IMR-90 (cell line): ENCODE data around the gene CASKIN1. TPM values are rescaled to one million over a fixed set of nuclear protein-coding genes. Genes with fewer than 3 reads are reported as not detected.

Source experiments
- ATAC-seq: fragments of 200-7000 bp; cut with Tn5 transposase; 2 replicates; pipeline ENCODE4 v1.9.1; 2020; ENCODE audit warnings: low read depth, mild to moderate bottlenecking, moderate library complexity
- BruUV-seq: library from RNA; stranded (reverse); fragments of 400-500 nt; replicated peaks from 2 replicates; lab custom pipeline; 2021; lab: Mats Ljungman, UMichigan
- CTCF ChIA-PET: fragments of 300-600 bp; formaldehyde crosslinking; extraction: SDS; loops from one replicate; lab custom pipeline; 2021; ENCODE audit warnings: antibody characterized with exemption; lab: Yijun Ruan, JAX
- POLR2A ChIA-PET: fragments of 300-600 bp; sonication (Branson Sonifier 250); formaldehyde crosslinking; loops from one replicate; lab custom pipeline; 2022; ENCODE audit warnings: antibody characterized with exemption; ENCODE audit not compliant: unreplicated experiment; lab: Charles Lee
- DNase-seq: peaks from one replicate; pipeline ENCODE4 v3.0.0; 2013
- H2AFZ ChIP-seq: replicated peaks from 2 replicates; pipeline ENCODE3; 2013; ENCODE audit warnings: low read length, mild to moderate bottlenecking; ENCODE audit not compliant: poor library complexity
- H2AK5ac ChIP-seq: 2 replicates; pipeline ENCODE4 v1.6.1; 2013; ENCODE audit warnings: low read depth, low read length, inconsistent platforms
- H2AK9ac ChIP-seq: replicated peaks from 2 replicates; pipeline ENCODE3; 2013; ENCODE audit warnings: mild to moderate bottlenecking, low read depth, low read length, moderate library complexity; ENCODE audit not compliant: poor library complexity
- H2BK120ac ChIP-seq: 2 replicates; pipeline ENCODE4 v1.6.1; 2013; ENCODE audit warnings: low read depth, low read length, inconsistent platforms
- H2BK15ac ChIP-seq: 3 replicates; pipeline ENCODE4 v1.6.1; 2013; ENCODE audit warnings: low read depth, low read length, inconsistent platforms
- H2BK20ac ChIP-seq: 2 replicates; pipeline ENCODE4 v1.6.1; 2013; ENCODE audit warnings: low read depth, mild to moderate bottlenecking, inconsistent platforms, low read length, moderate library complexity
- H2BK5ac ChIP-seq: 2 replicates; pipeline ENCODE4 v1.6.1; 2013; ENCODE audit warnings: mild to moderate bottlenecking, low read depth, low read length, inconsistent platforms; ENCODE audit not compliant: poor library complexity, severe bottlenecking
- H3K14ac ChIP-seq: replicated peaks from 2 replicates; pipeline ENCODE4 v1.6.1; 2013; ENCODE audit warnings: low read depth, low read length, inconsistent platforms
- H3K18ac ChIP-seq: 2 replicates; pipeline ENCODE4 v1.6.1; 2013; ENCODE audit warnings: low read depth, low read length, control low read depth
- H3K23ac ChIP-seq: 2 replicates; pipeline ENCODE4 v1.6.1; 2013; ENCODE audit warnings: low read depth, low read length, inconsistent platforms
- H3K27ac ChIP-seq: 2 replicates; pipeline ENCODE4 v1.5.1; 2013; ENCODE audit warnings: mild to moderate bottlenecking, control low read depth, low read length; ENCODE audit not compliant: insufficient read depth
- H3K27me3 ChIP-seq: 2 replicates; pipeline ENCODE4 v1.6.1; 2013; ENCODE audit warnings: low read length; ENCODE audit not compliant: control insufficient read depth, insufficient read depth
- H3K36me3 ChIP-seq: 2 replicates; pipeline ENCODE4 v1.6.1; 2013; ENCODE audit warnings: low read length, mixed read lengths; ENCODE audit not compliant: control insufficient read depth, insufficient read depth
- H3K4ac ChIP-seq: 2 replicates; pipeline ENCODE4 v1.6.1; 2013; ENCODE audit warnings: low read depth, low read length, inconsistent platforms
- H3K4me1 ChIP-seq: 2 replicates; pipeline ENCODE4 v1.6.1; 2013; ENCODE audit warnings: low read length, mixed read lengths; ENCODE audit not compliant: control insufficient read depth, insufficient read depth
- H3K4me2 ChIP-seq: 2 replicates; pipeline ENCODE4 v1.6.1; 2013; ENCODE audit warnings: low read depth, mild to moderate bottlenecking, control low read depth, low read length, moderate library complexity
- H3K4me3 ChIP-seq: 2 replicates; pipeline ENCODE4 v1.5.1; 2013; ENCODE audit warnings: low read depth, mild to moderate bottlenecking, control low read depth, low read length, moderate library complexity; ENCODE audit not compliant: insufficient read depth
- H3K56ac ChIP-seq: 2 replicates; pipeline ENCODE4 v1.6.1; 2013; ENCODE audit warnings: low read length, inconsistent platforms; ENCODE audit not compliant: insufficient read depth; ENCODE audit errors: extremely low read depth
- H3K79me1 ChIP-seq, 2 experiments: 2 replicates each; pipeline ENCODE4 v1.6.1; 2013; ENCODE audit warnings: low read length in 2 of 2, inconsistent platforms in 1 of 2, low read depth in 1 of 2
- H3K9ac ChIP-seq: 2 replicates; pipeline ENCODE4 v1.6.1; 2013; ENCODE audit warnings: low read depth, low read length, control low read depth
- H3K9me1 ChIP-seq: 2 replicates; pipeline ENCODE4 v1.6.1; 2013; ENCODE audit warnings: low read length, inconsistent platforms; ENCODE audit not compliant: insufficient read depth
- H3K9me3 ChIP-seq: 2 replicates; pipeline ENCODE4 v1.6.1; 2013; ENCODE audit warnings: low read length; ENCODE audit not compliant: control insufficient read depth, insufficient read depth
- H4K20me1 ChIP-seq: 2 replicates; pipeline ENCODE4 v1.6.1; 2013; ENCODE audit warnings: low read length, inconsistent platforms; ENCODE audit not compliant: insufficient read depth
- H4K5ac ChIP-seq: 2 replicates; pipeline ENCODE4 v1.6.1; 2013; ENCODE audit warnings: mild to moderate bottlenecking, low read depth, low read length, control low read depth
- H4K8ac ChIP-seq, 2 experiments: 2 replicates each; pipeline ENCODE4 v1.6.1; 2013; ENCODE audit warnings: low read depth in 2 of 2, low read length in 2 of 2, control low read depth in 1 of 2, inconsistent platforms in 1 of 2
- H4K91ac ChIP-seq: 2 replicates; pipeline ENCODE4 v1.6.1; 2013; ENCODE audit warnings: low read depth, low read length, inconsistent platforms; ENCODE audit not compliant: insufficient read depth
- BHLHE40 ChIP-seq: fragments of 150-350 bp; IDR thresholded peaks from 2 replicates; pipeline ENCODE4 v1.6.1; 2016; ENCODE audit warnings: mild to moderate bottlenecking, low read depth, low read length
- CHD1 ChIP-seq: IDR thresholded peaks from 2 replicates; pipeline ENCODE4 v1.6.1; 2012; ENCODE audit warnings: low read depth, low read length, improper control_type of control experiment
- CTCF ChIP-seq: conservative IDR thresholded peaks from 2 replicates; pipeline ENCODE4 v1.5.1; 2012; ENCODE audit warnings: mild to moderate bottlenecking, low read depth, low read length, improper control_type of control experiment
- MXI1 ChIP-seq: IDR thresholded peaks from 2 replicates; pipeline ENCODE4 v1.6.1; 2012; ENCODE audit warnings: low read depth, mild to moderate bottlenecking, low read length, moderate library complexity, borderline replicate concordance
- RAD21 ChIP-seq: IDR thresholded peaks from 2 replicates; pipeline ENCODE4 v1.6.1; 2012; ENCODE audit warnings: low read length, improper control_type of control experiment
- SMC3 ChIP-seq: fragments of 150-350 bp; IDR thresholded peaks from 2 replicates; pipeline ENCODE4 v1.6.1; 2016; ENCODE audit warnings: low read depth, mild to moderate bottlenecking, antibody characterized with exemption, low read length, moderate library complexity
- WGBS, 2 experiments: methylation state at CpG; one replicate each; pipeline versions ENCODE4 v1.1.5 to v1.1.7; 2013; ENCODE audit warnings: missing lambda C conversion rate in 2 of 2; ENCODE audit not compliant: insufficient read length in 1 of 2; ENCODE audit errors: extremely low coverage in 2 of 2; 5-methylcytosine and 5-hydroxymethylcytosine counted together
- dilution Hi-C: fragments of 300-500 bp; cut with HindIII; formaldehyde crosslinking; loops from one replicate; pipeline ENCODE4 v1.14.3; 2018; ENCODE audit warnings: low sequenced_read_pairs; ENCODE audit not compliant: unreplicated experiment
- in situ Hi-C: fragments of 300-500 bp; cut with MboI; formaldehyde crosslinking; loops from 3 replicates; pipeline ENCODE4 v1.14.3; 2019; ENCODE audit warnings: low sequenced_read_pairs, inconsistent platforms, mixed read lengths
- intact Hi-C: fragments of 100-400 bp; cut with micrococcal nuclease; formaldehyde crosslinking; loops from 2 replicates; pipeline ENCODE4 v1.10.0; 2022
- polyA plus RNA-seq, 3 experiments: library from polyadenylated mRNA; depleted of rRNA; stranded (reverse); fragments of >200 nt; gene quantifications; 2 replicates each; pipeline ENCODE4 v1.2.3, GENCODE V29; 2012; ENCODE audit warnings: low replicate concordance in 1 of 3
- total RNA-seq: library from RNA; depleted of rRNA; stranded (reverse); fragments of >200 nt; gene quantifications from 2 replicates; pipeline ENCODE4 v1.2.3, GENCODE V29; 2012
- TF ChIP-seq, protein P1 (sequence below): fragments of 150-350 bp; IDR thresholded peaks from 2 replicates; pipeline ENCODE4 v1.6.1; 2017; ENCODE audit warnings: mild to moderate bottlenecking, antibody characterized with exemption, low read length, low read depth

The CASKIN1 gene
- total and polyA plus RNA-seq, 2 of the 4 experiments (the other 2 are of a cell fraction) = 0.05 TPM; not detected in 1

DNA sequence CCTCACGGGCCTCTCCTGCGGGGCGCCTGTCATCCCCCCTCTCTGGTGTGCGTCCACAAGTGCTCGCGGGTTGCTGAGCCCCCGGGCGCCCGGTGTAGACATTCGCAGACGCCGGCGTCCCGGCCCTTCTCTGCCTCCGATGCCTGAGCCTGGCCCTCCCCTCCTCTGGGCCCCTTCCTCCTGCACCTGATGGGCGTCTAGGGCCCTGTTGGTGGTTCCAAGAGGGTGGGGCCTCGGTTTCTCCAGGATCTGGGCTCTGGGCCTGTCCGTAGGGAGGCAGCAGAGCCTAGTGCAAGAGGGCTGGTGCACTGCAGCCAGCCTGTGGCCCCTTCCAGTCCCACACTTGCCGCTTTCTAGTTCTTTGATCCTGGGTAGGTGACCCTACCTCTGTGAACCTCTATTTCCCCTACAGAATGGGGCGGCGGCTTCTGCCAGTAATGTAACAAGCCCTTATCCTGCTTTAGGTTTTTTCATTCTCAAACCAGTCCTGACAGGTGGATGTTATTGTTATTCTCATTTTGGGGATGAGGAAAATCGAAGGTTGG lies 27.6 kb upstream of the CASKIN1 start:
- dilution Hi-C loops (no loop called here), intact Hi-C loops (no loop called here), in situ Hi-C loops (no loop called here)
- Histone ChIP-seq H3K4me2 (peak overlapping the region; percentile 97), H3K18ac (no peak overlapping the region), H4K5ac (no peak overlapping the region), H2AFZ (peak overlapping the region; percentile 99), H4K8ac (peak overlapping the region in 1 of 2 experiments; percentile 61; a peak in 1 of 4 replicates), H3K4me3 (peak overlapping the region; percentile 58), H3K36me3 (peaks cover 5% of the 10 kb centered on the region; the same call in 1 of the 2 replicates), H3K4ac (peak overlapping the region; percentile 15; the same call in 1 of the 2 replicates), H3K14ac (no peak overlapping the region), H2BK15ac (no peak overlapping the region), H3K9ac (peak overlapping the region; percentile 70), H4K91ac (no peak overlapping the region), H2BK120ac (no peak overlapping the region), H4K20me1 (peaks cover 19% of the 10 kb centered on the region), H3K9me1 (peaks cover 15% of the 10 kb centered on the region; the same call in 1 of the 2 replicates), H2BK20ac (no peak overlapping the region), H3K23ac (no peak overlapping the region; the same call in 1 of the 2 replicates), H2AK5ac (peak overlapping the region; percentile 60; the same call in 1 of the 2 replicates), H3K4me1 (peaks cover 12% of the 10 kb centered on the region), H3K27ac (peak overlapping the region; percentile 46), H2BK5ac (peak overlapping the region; percentile 6), H3K56ac (peak overlapping the region; percentile 26; the same call in 1 of the 2 replicates), H3K27me3 (no peaks in the 10 kb centered on the region), H3K9me3 (no peaks in the 10 kb centered on the region), H2AK9ac (peak overlapping the region; percentile 94), H3K79me1 (peaks cover 2 to 40% of the 10 kb centered on the region in 2 experiments; a peak in 3 of 4 replicates)
- CTCF ChIA-PET = no interaction called here
- TF ChIP-seq SMC3 = 0 out of 2 replicates have a peak, but pooled peaks have one; percentile 10
- peak; percentile 49 for TF ChIP-seq RAD21
- peak; percentile 29; the same call in 1 of the 2 replicates for TF ChIP-seq CTCF
- TF ChIP-seq CHD1 = no peak
- TF ChIP-seq, protein P1, sequence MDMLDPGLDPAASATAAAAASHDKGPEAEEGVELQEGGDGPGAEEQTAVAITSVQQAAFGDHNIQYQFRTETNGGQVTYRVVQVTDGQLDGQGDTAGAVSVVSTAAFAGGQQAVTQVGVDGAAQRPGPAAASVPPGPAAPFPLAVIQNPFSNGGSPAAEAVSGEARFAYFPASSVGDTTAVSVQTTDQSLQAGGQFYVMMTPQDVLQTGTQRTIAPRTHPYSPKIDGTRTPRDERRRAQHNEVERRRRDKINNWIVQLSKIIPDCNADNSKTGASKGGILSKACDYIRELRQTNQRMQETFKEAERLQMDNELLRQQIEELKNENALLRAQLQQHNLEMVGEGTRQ = no peak
- TF ChIP-seq MXI1 = no peak
- TF ChIP-seq BHLHE40 = no peak
- peak; percentile 42 for DNase-seq
- ATAC-seq = peak; percentile 30
- whole genome bisulfite sequencing, 2 experiments = 0% methylated on average over 1 of the region's 22 CpGs; no CpG with 5 or more reads in 1 of the 2 experiments
- BruUV-seq = no TSS peak
- POLR2A ChIA-PET = no interaction called here
